GM18508 (cell line): ENCODE data around the gene GART.
"Not testable (repeated sequence)": the region's sequence is repeated elsewhere in the genome, so short reads cannot be mapped to it uniquely, and the experiment has no call there.

Source experiments
- ATAC-seq: cut with Tn5 transposase; IDR thresholded peaks from one replicate; pipeline ENCODE4 v1.9.1; 2021; ENCODE audit warnings: moderate number of reproducible peaks; ENCODE audit not compliant: insufficient read depth, unreplicated experiment

GART gene

GRCh38 chr21:33478935-33479678, 62.8 kb downstream of the GART start:
- peak; percentile 13 for ATAC-seq

- no peak for ATAC-seq
These were observed 63.7 kb downstream of the GART start for GRCh38 chr21:33478182-33478581.

- no peak for ATAC-seq
These were observed 64.9 kb downstream of the GART start for GRCh38 chr21:33477066-33477465.

GRCh38 chr21:33473344-33473743, 68.6 kb downstream of the GART start:
- ATAC-seq = no peak

- no peak for ATAC-seq
These were observed 71.2 kb downstream of the GART start for GRCh38 chr21:33470701-33471100.

GRCh38 chr21:33469183-33469582, 72.7 kb downstream of the GART start:
- not testable (repeated sequence) for ATAC-seq

- ATAC-seq = no peak
These were observed 80.2 kb downstream of the GART start for GRCh38 chr21:33461538-33462250.

GRCh38 chr21:33458861-33459260, 83.1 kb downstream of the GART start:
- no peak for ATAC-seq

GRCh38 chr21:33455686-33456446, 86.1 kb downstream of the GART start:
- ATAC-seq = no peak
